H9 (cell line): Measurements from ENCODE around the gene ADAMTSL4. TPM values are rescaled to one million over a fixed set of nuclear protein-coding genes. Genes with fewer than 3 reads are reported as not detected.

Experiments used
- DNase-seq: peaks from one replicate; pipeline ENCODE4 v3.0.0-alpha.2; 2017
- H2AFZ ChIP-seq: one replicate; pipeline ENCODE4 v1.6.1; 2013; ENCODE audit warnings: mild to moderate bottlenecking, low read length, control low read depth, moderate library complexity
- H2AK5ac ChIP-seq: 2 replicates; pipeline ENCODE4 v1.6.1; 2013; ENCODE audit warnings: low read length, control low read depth, mixed read lengths; ENCODE audit not compliant: insufficient read length
- H2BK120ac ChIP-seq: one replicate; pipeline ENCODE4 v1.6.1; 2013; ENCODE audit warnings: low read depth, mild to moderate bottlenecking, low read length, control low read depth, inconsistent platforms; ENCODE audit not compliant: poor library complexity, severe bottlenecking
- H2BK12ac ChIP-seq: 2 replicates; pipeline ENCODE4 v1.6.1; 2013; ENCODE audit warnings: low read length, control low read depth, mixed read lengths, low read depth; ENCODE audit not compliant: insufficient read length
- H2BK15ac ChIP-seq: 2 replicates; pipeline ENCODE4 v1.6.1; 2013; ENCODE audit warnings: low read depth, low read length, control low read depth
- H2BK20ac ChIP-seq: one replicate; pipeline ENCODE4 v1.6.1; 2013; ENCODE audit warnings: low read depth, mild to moderate bottlenecking, low read length, control low read depth, inconsistent platforms; ENCODE audit not compliant: poor library complexity, severe bottlenecking
- H2BK5ac ChIP-seq: 2 replicates; pipeline ENCODE4 v1.6.1; 2013; ENCODE audit warnings: low read length, control low read depth, mixed read lengths; ENCODE audit not compliant: insufficient read length
- H3K14ac ChIP-seq: 2 replicates; pipeline ENCODE4 v1.6.1; 2013; ENCODE audit warnings: low read length, control low read depth; ENCODE audit not compliant: insufficient read depth
- H3K18ac ChIP-seq: 2 replicates; pipeline ENCODE4 v1.6.1; 2013; ENCODE audit warnings: low read depth, mild to moderate bottlenecking, mixed read lengths, low read length, control low read depth; ENCODE audit not compliant: insufficient read length
- H3K23ac ChIP-seq: 2 replicates; pipeline ENCODE4 v1.6.1; 2013; ENCODE audit warnings: low read length, control low read depth, mixed read lengths, low read depth; ENCODE audit not compliant: insufficient read length
- H3K23me2 ChIP-seq: 2 replicates; pipeline ENCODE4 v1.6.1; 2013; ENCODE audit warnings: low read depth, mild to moderate bottlenecking, mixed read lengths, low read length, control low read depth; ENCODE audit not compliant: insufficient read length, poor library complexity, severe bottlenecking
- H3K27ac ChIP-seq: 2 replicates; pipeline ENCODE4 v1.5.1; 2013; ENCODE audit warnings: low read length, control low read depth, mixed read lengths, low read depth; ENCODE audit not compliant: insufficient read length
- H3K27me3 ChIP-seq: 2 replicates; pipeline ENCODE4 v1.6.1; 2013; ENCODE audit warnings: low read length, control low read depth, inconsistent platforms; ENCODE audit not compliant: insufficient read depth
- H3K4ac ChIP-seq: 2 replicates; pipeline ENCODE4 v1.6.1; 2013; ENCODE audit warnings: low read depth, mild to moderate bottlenecking, control low read depth, inconsistent platforms, low read length, moderate library complexity
- H3K4me1 ChIP-seq: 2 replicates; pipeline ENCODE4 v1.6.1; 2013; ENCODE audit warnings: low read length, control low read depth, inconsistent platforms; ENCODE audit not compliant: insufficient read depth
- H3K4me2 ChIP-seq: 2 replicates; pipeline ENCODE4 v1.6.1; 2013; ENCODE audit warnings: low read length, control low read depth, mixed read lengths; ENCODE audit not compliant: insufficient read length, insufficient read depth
- H3K56ac ChIP-seq: 2 replicates; pipeline ENCODE4 v1.6.1; 2013; ENCODE audit warnings: low read depth, mild to moderate bottlenecking, mixed read lengths, low read length, control low read depth; ENCODE audit not compliant: insufficient read length
- H3K79me1 ChIP-seq: 2 replicates; pipeline ENCODE4 v1.6.1; 2013; ENCODE audit warnings: low read depth, mild to moderate bottlenecking, moderate library complexity, low read length, control low read depth, inconsistent platforms; ENCODE audit not compliant: insufficient read depth, poor library complexity, severe bottlenecking
- H3K79me2 ChIP-seq: 2 replicates; pipeline ENCODE4 v1.6.1; 2013; ENCODE audit warnings: low read length, control low read depth, inconsistent platforms; ENCODE audit not compliant: insufficient read depth
- H3K9ac ChIP-seq: 2 replicates; pipeline ENCODE4 v1.6.1; 2013; ENCODE audit warnings: low read length, control low read depth, mixed read lengths; ENCODE audit not compliant: insufficient read length; ENCODE audit errors: extremely low read depth
- H3K9me3 ChIP-seq: one replicate; pipeline ENCODE4 v1.6.1; 2013; ENCODE audit warnings: low read depth, low read length, inconsistent platforms; ENCODE audit not compliant: control insufficient read depth
- H3T11ph ChIP-seq: one replicate; pipeline ENCODE4 v1.6.1; 2013; ENCODE audit warnings: mild to moderate bottlenecking, low read length, control low read depth, inconsistent platforms
- H4K20me1 ChIP-seq: one replicate; pipeline ENCODE4 v1.6.1; 2013; ENCODE audit not compliant: control insufficient read depth, insufficient read length, insufficient read depth
- H4K5ac ChIP-seq: 2 replicates; pipeline ENCODE4 v1.6.1; 2013; ENCODE audit warnings: low read depth, mild to moderate bottlenecking, mixed read lengths, low read length, control low read depth; ENCODE audit not compliant: insufficient read length
- H4K8ac ChIP-seq: replicated peaks from 2 replicates; pipeline ENCODE4 v1.6.1; 2013; ENCODE audit warnings: low read length, control low read depth, mixed read lengths, low read depth; ENCODE audit not compliant: insufficient read length
- H4K91ac ChIP-seq: 2 replicates; pipeline ENCODE4 v1.6.1; 2013; ENCODE audit warnings: low read depth, mild to moderate bottlenecking, moderate library complexity, mixed read lengths, low read length, control low read depth; ENCODE audit not compliant: insufficient read length
- H3K27ac Mint-ChIP-seq, 3 experiments: 2 replicates in 2 of 3; 3 replicates in 1 of 3; pipeline ENCODE4 v1.8.0; 2020 to 2021; ENCODE audit warnings: mixed read lengths in 3 of 3, mild to moderate bottlenecking in 1 of 3, moderate library complexity in 1 of 3
- H3K27me3 Mint-ChIP-seq: 2 replicates; pipeline ENCODE4 v1.8.0; 2021; ENCODE audit warnings: low read depth, mild to moderate bottlenecking, moderate library complexity, mixed read lengths
- H3K36me3 Mint-ChIP-seq, 3 experiments: 2 replicates in 2 of 3; 3 replicates in 1 of 3; pipeline ENCODE4 v1.8.0; 2020 to 2021; ENCODE audit warnings: low read depth in 3 of 3, mixed read lengths in 3 of 3; ENCODE audit not compliant: insufficient read depth in 1 of 3
- H3K4me1 Mint-ChIP-seq, 2 experiments: 2 replicates each; pipeline ENCODE4 v1.8.0; 2020; ENCODE audit warnings: mixed read lengths in 2 of 2
- H3K4me3 Mint-ChIP-seq, 2 experiments: 2 replicates in 1 of 2; 3 replicates in 1 of 2; pipeline ENCODE4 v1.8.0; 2020 to 2021; ENCODE audit warnings: mild to moderate bottlenecking in 2 of 2, mixed read lengths in 2 of 2, moderate library complexity in 1 of 2
- H3K9me3 Mint-ChIP-seq, 2 experiments: 2 replicates in 1 of 2; 3 replicates in 1 of 2; pipeline ENCODE4 v1.8.0; 2020; ENCODE audit warnings: mild to moderate bottlenecking in 2 of 2, mixed read lengths in 2 of 2, moderate library complexity in 1 of 2
- CTCF ChIP-seq: fragments of 200-600 bp; sonication (generic); conservative IDR thresholded peaks from 3 replicates; pipeline ENCODE4 v1.8.0; 2021; ENCODE audit warnings: antibody characterized with exemption, mild to moderate bottlenecking
- WGBS: extraction: QIAGEN DNeasy Blood & Tissue Kit; methylation state at CpG from one replicate; pipeline ENCODE4 v1.1.7; 2013; ENCODE audit warnings: missing lambda C conversion rate, low lambda C conversion rate, mixed read lengths; ENCODE audit not compliant: insufficient read length; ENCODE audit errors: extremely low coverage; 5-methylcytosine and 5-hydroxymethylcytosine counted together
- total RNA-seq: library from RNA; stranded (reverse); gene quantifications from 2 replicates; pipeline ENCODE4 v1.2.1, GENCODE V29; 2021

The ADAMTSL4 gene
- total RNA-seq, 1 experiment from 2014 or later: 6.1 TPM

DNA sequence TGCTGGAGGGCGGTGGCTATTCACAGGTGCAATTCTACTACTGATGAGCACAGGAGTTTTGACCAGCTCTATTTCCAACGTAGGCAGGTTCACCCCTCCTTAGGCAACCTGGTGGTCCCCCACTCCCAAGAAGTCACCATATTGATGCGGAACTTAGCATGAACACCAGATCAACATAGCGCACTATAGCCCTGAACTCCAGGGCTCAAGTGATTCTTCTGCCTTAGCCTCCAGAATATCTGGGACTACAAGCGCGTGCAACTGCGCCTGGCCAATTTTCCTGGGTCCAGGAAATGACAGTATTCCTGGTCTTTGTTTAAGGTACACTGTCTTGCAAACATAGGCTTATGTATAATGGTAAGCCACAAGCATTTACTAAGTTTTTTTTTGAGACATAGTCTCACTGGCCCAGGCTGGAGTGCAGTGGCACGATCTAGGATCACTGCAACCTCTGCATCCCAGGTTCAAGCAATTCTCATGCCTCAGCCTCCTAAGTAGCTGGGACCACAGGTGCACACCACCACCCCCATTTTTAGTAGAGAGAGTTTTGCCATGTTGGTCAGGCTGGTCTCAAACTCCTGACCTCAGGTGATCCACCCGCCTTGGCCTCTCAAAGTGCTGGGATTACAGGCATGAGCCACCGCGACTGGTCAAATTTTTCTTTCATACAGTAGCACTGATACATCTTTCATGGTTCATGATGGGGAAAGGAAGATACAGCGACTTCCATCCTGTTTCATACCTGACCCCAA, 17.6 kb downstream of the ADAMTSL4 start:
- Histone ChIP-seq H2BK5ac (peak overlapping the region; percentile 85), H3K4me1 (peaks cover 14% of the 10 kb centered on the region), H4K91ac (peak overlapping the region; percentile 2), H3K27me3 (no peaks in the 10 kb centered on the region), H4K8ac (no peak overlapping the region), H3T11ph (peak overlapping the region; percentile 24), H3K4me2 (peak overlapping the region; percentile 63), H3K18ac (peak overlapping the region; percentile 76), H3K4ac (no peak overlapping the region; the same call in 1 of the 2 replicates), H2BK15ac (no peak overlapping the region), H3K23ac (no peak overlapping the region), H3K9me3 (no peaks in the 10 kb centered on the region), H3K79me2 (peaks cover 4% of the 10 kb centered on the region; the same call in 1 of the 2 replicates), H3K27ac (peak overlapping the region; percentile 99), H2AFZ (no peak overlapping the region), H2BK20ac (no peak overlapping the region), H2BK12ac (peak overlapping the region; percentile 95), H3K9ac (peak overlapping the region; percentile 65), H3K56ac (peak overlapping the region; percentile 59), H3K23me2 (peaks cover 9% of the 10 kb centered on the region), H3K14ac (peak overlapping the region; percentile 86; the same call in 1 of the 2 replicates), H4K5ac (peak overlapping the region; percentile 72), H2BK120ac (no peak overlapping the region), H4K20me1 (no peaks in the 10 kb centered on the region), H3K79me1 (peaks cover 4% of the 10 kb centered on the region), H2AK5ac (peak overlapping the region; percentile 51)
- H3K4me3 Mint-ChIP-seq: peak overlapping the region; percentile 54 to 70
- DNase-seq: no peak
- no peaks in the 10 kb centered on the region; the same call in 1 of the 2 replicates for H3K27me3 Mint-ChIP-seq
- peaks cover 13 to 17% (median 14%) of the 10 kb centered on the region in 3 experiments; a peak in 6 of 7 replicates for H3K36me3 Mint-ChIP-seq
- peak overlapping the region; percentile 96 to 100 (median 99) for H3K27ac Mint-ChIP-seq
- H3K9me3 Mint-ChIP-seq: no peaks in the 10 kb centered on the region; a peak in 2 of 5 replicates
- peaks cover 61 to 69% of the 10 kb centered on the region in 2 experiments for H3K4me1 Mint-ChIP-seq
- TF ChIP-seq CTCF: no peak
- no CpG with 5 or more reads among the region's 12 CpGs for WGBS
